ENCODE results near the gene SYNE3. TPM values are rescaled to one million over a fixed set of nuclear protein-coding genes. Genes with fewer than 3 reads are reported as not detected.
A peak's percentile ranks its signal among the peaks of the same experiment; 100 is the strongest.

SYNE3 gene
- total RNA-seq, 4 donors from 2014 or later: 4.9 to 36.1 (median 15.2) TPM

DNA sequence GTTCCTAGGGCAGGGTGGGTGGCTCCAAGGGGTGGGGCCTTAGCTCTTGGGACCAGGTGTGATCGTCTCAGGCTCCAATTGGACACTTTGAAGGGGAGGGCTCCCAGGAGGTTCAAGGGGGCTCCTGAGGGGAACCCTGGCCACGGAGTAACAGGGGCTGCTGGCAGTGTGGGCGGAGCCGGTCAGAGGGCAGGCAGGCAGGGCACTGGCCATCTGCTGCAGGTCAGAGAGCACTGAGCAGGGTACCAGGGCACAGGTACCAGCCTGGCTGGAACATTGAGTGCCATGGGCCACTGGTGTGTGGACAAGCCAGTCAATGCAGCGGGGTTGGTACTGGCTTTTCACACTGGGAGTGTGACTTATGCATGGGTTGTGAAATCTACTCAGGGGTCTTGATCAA is 32.2 kb downstream of the SYNE3 start:
- no peaks in the 10 kb centered on the region for H3K27me3 ChIP-seq
- no peaks in the 10 kb centered on the region for H3K36me3 ChIP-seq
- H3K27ac ChIP-seq: peak overlapping the region; percentile 78 to 81
- intact Hi-C loops (cut with DNase I; ENCODE audit: low total_unique reads): no loop called here
- H3K4me3 ChIP-seq: no peak overlapping the region
- TF ChIP-seq, protein P1, sequence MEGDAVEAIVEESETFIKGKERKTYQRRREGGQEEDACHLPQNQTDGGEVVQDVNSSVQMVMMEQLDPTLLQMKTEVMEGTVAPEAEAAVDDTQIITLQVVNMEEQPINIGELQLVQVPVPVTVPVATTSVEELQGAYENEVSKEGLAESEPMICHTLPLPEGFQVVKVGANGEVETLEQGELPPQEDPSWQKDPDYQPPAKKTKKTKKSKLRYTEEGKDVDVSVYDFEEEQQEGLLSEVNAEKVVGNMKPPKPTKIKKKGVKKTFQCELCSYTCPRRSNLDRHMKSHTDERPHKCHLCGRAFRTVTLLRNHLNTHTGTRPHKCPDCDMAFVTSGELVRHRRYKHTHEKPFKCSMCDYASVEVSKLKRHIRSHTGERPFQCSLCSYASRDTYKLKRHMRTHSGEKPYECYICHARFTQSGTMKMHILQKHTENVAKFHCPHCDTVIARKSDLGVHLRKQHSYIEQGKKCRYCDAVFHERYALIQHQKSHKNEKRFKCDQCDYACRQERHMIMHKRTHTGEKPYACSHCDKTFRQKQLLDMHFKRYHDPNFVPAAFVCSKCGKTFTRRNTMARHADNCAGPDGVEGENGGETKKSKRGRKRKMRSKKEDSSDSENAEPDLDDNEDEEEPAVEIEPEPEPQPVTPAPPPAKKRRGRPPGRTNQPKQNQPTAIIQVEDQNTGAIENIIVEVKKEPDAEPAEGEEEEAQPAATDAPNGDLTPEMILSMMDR (IDR thresholded peaks at IDR 0.05): no peak
- no peak for TF ChIP-seq POLR2A (IDR thresholded peaks at IDR 0.05)
- DNase-seq: no peak
- no peaks in the 10 kb centered on the region for H3K9me3 ChIP-seq
- H3K4me1 ChIP-seq: peaks cover 11 to 14% of the 10 kb centered on the region in 2 donors

DNA sequence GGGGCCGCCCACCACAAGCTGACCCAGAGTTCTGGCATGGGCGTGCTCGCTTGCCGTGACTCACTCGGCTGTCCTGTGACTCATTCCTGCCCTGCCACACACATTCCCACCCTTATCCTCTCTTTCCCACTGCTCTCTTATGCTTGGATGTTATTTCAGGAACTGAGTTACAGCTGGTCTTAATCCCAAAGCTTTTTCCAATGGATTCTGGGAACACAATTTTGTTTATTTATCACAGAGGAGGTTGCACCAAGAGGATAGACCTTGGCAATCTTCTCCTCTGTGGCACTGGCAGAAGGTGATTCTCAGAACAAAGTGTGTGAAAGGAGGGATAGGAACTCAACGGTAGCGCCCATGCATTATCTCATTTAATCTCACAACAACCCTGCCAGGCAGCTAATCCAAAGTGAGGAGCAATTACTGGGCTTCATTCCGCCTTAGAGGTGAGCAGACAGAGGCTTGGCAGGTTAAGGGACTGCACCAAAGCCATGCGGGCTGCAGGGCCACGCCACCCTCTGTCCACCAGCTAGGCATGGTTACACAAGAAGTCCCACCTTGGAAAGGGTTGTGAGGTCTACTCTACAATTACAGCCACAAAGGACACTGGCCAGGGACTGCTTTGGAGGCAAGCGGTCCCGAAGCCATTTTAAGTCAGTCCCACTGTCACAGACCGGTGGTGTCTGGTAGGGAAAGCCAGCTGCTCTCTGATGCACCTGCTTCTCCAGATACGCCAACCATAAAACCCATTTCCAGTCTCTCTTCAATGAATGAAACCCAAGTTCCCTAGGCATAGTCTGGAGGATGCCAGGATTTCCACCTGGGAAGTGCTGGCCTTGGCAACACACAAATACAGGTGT is 32.9 kb downstream of the SYNE3 start:
- Histone ChIP-seq H3K27me3 (no peaks in the 10 kb centered on the region), H3K36me3 (no peaks in the 10 kb centered on the region), H3K4me3 (no peak overlapping the region), H3K27ac (peak overlapping the region; percentile 78 to 81), H3K9me3 (no peaks in the 10 kb centered on the region), H3K4me1 (peaks cover 9 to 11% of the 10 kb centered on the region in 2 donors)
- peak; percentile 83 to 86 for DNase-seq
- TF ChIP-seq, protein P1 (IDR thresholded peaks at IDR 0.05): no peak
- intact Hi-C loops (cut with DNase I; ENCODE audit: low total_unique reads): no loop called here

DNA sequence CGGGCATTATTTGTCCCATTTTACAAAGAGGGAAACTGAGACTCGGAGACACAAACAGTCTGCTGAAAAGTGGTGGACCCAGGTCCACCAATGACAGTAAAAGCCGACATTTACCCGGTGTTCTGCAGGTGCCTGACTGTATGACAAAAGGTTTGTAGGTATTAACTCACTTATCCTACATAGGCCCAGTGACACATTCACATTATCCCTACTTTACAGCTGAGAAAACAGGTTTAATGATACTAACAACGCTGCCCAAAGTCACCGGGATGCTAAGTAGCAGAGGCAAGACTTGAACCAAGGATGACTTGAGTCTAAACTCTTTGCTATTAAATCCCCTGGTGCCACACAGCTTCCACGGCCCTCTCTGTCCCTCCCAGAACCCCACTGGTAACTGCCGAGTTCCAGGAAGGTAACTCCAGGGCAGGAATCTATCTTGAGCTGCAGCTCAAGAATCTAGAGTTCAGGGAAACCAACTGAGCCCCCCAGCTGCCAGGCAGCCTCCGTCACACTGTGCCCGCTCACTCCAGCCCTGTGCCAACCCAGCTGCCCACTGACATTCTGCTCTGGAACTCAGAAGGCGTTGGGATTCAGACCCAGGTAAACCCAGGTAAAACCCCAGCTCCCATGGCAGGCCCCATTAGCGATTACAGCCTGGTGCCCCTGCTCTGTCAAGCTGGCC is 33.7 kb downstream of the SYNE3 start:
- TF ChIP-seq, protein P1 (IDR thresholded peaks at IDR 0.05): no peak
- no peak for TF ChIP-seq POLR2A (IDR thresholded peaks at IDR 0.05)
- H3K4me1 ChIP-seq: peaks cover 9 to 11% of the 10 kb centered on the region in 2 donors

DNA sequence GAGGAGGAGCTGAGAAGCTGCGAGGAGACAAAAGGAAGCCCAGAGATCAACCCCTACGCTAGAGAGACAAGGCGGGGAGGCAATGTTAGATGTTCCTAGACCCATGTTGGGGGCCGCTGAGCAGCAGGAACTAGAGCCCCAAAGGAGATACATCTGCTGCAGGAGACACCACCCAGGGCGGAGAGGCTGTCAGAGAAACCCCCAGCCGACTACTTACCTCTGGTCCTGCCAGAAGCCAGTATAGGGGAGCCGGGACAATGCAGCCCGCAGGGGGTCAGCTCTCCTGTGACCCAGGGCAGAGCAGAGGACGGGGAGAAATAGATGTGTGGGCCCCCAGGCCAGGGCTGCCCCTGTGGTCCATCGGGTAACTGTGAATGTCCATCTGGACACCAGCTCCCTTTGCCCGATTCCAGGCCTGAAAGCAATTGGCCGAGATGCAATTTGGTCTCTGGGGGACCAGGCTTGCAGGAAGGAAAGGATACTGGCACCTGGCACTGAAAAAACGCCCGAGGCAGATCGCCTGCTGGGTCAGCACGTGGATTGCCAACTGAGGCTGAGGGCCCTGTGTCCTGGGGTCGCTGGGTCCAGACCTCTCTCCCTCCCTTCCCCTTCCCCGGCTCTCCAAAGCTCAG is 34.9 kb downstream of the SYNE3 start:
- peaks cover 9 to 11% of the 10 kb centered on the region in 2 donors for H3K4me1 ChIP-seq
- no peak overlapping the region for H3K4me3 ChIP-seq
- TF ChIP-seq POLR2A (IDR thresholded peaks at IDR 0.05): no peak
- TF ChIP-seq, protein P1 (IDR thresholded peaks at IDR 0.05): no peak
- no peaks in the 10 kb centered on the region for H3K9me3 ChIP-seq
- no peaks in the 10 kb centered on the region for H3K27me3 ChIP-seq
- peak overlapping the region; percentile 13 to 69 for H3K27ac ChIP-seq
- intact Hi-C loops (cut with DNase I; ENCODE audit: low total_unique reads): no loop called here
- H3K36me3 ChIP-seq: no peaks in the 10 kb centered on the region
- DNase-seq: no peak

More for the DNA sequence above, 33.7 kb downstream of the SYNE3 start:
- Histone ChIP-seq H3K4me3 (no peak overlapping the region), H3K36me3 (no peaks in the 10 kb centered on the region), H3K27ac (peak overlapping the region; percentile 78 to 81), H3K27me3 (no peaks in the 10 kb centered on the region), H3K9me3 (no peaks in the 10 kb centered on the region)
- no peak for DNase-seq
- intact Hi-C loops (cut with DNase I; ENCODE audit: low total_unique reads): no loop called here

DNA sequence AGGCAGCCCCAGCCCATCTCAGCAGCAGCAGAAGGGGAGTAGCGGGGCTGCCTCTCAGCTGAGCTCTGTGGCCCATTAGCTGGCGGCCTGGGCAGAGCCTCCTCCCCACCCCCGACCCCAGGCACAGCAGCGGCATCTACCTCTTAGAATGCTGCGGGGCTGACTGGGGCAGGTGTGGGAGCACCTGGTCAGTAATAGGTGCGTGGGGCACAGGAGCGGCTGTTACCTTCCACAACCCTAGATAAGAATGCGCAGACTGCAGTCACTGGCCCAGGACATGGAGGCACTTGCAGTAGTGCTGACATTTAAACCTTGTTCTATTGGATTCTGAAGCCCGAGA is 35.6 kb downstream of the SYNE3 start:
- DNase-seq: no peak
- no peaks in the 10 kb centered on the region for H3K9me3 ChIP-seq
- H3K27me3 ChIP-seq: no peaks in the 10 kb centered on the region
- peak overlapping the region; percentile 67 to 69 for H3K27ac ChIP-seq
- intact Hi-C loops (cut with DNase I; ENCODE audit: low total_unique reads): no loop called here
- TF ChIP-seq POLR2A (IDR thresholded peaks at IDR 0.05): no peak
- TF ChIP-seq, protein P1 (IDR thresholded peaks at IDR 0.05): no peak
- no peak overlapping the region for H3K4me3 ChIP-seq
- no peaks in the 10 kb centered on the region for H3K36me3 ChIP-seq
- peaks cover 9 to 11% of the 10 kb centered on the region in 2 donors for H3K4me1 ChIP-seq
